WTC11 (cell line): ENCODE results near the gene KIF21B. TPM values are rescaled to one million over a fixed set of nuclear protein-coding genes. Genes with fewer than 3 reads are reported as not detected.

Experiments used
- ATAC-seq: fragments of 200-7000 bp; cut with Tn5 transposase; 2 replicates; pipeline ENCODE4 v1.10.0; 2021; ENCODE audit warnings: mild to moderate bottlenecking, moderate library complexity
- CTCF ChIA-PET: fragments of 300-600 bp; sonication (Branson Sonifier 250); formaldehyde crosslinking; loops from one replicate; lab custom pipeline; 2021; ENCODE audit warnings: antibody characterized with exemption; lab: Charles Lee
- POLR2A ChIA-PET: fragments of 350-600 bp; sonication (Branson Sonifier 250); formaldehyde crosslinking; loops from one replicate; lab custom pipeline; 2021; ENCODE audit warnings: antibody characterized with exemption; lab: Charles Lee
- DNase-seq: peaks from one replicate; pipeline ENCODE4 v3.0.0; 2021; ENCODE audit warnings: low spot score
- H3K27ac Mint-ChIP-seq: 2 replicates; pipeline ENCODE4 v1.8.0; 2021; ENCODE audit warnings: mixed read lengths
- H3K27me3 Mint-ChIP-seq: 2 replicates; pipeline ENCODE4 v1.8.0; 2021; ENCODE audit warnings: low read depth, mild to moderate bottlenecking, moderate library complexity, mixed read lengths
- H3K36me3 Mint-ChIP-seq: 2 replicates; pipeline ENCODE4 v1.8.0; 2021; ENCODE audit warnings: mixed read lengths
- H3K4me1 Mint-ChIP-seq: 2 replicates; pipeline ENCODE4 v1.8.0; 2022; ENCODE audit warnings: mixed read lengths
- H3K4me3 Mint-ChIP-seq: 2 replicates; pipeline ENCODE4 v1.8.0; 2021; ENCODE audit warnings: mild to moderate bottlenecking, moderate library complexity, mixed read lengths
- H3K9me3 Mint-ChIP-seq: 2 replicates; pipeline ENCODE4 v1.8.0; 2021; ENCODE audit warnings: mixed read lengths
- CREB1 ChIP-seq: sonication (generic); formaldehyde crosslinking; IDR thresholded peaks from 2 replicates; pipeline ENCODE4 v1.8.0; 2023; ENCODE audit warnings: mild to moderate bottlenecking, missing genetic modification reagents
- E2F4 ChIP-seq: sonication (generic); formaldehyde crosslinking; IDR thresholded peaks from 2 replicates; pipeline ENCODE4 v1.8.1; 2022; ENCODE audit warnings: low read depth, mild to moderate bottlenecking, moderate library complexity, missing genetic modification reagents, borderline replicate concordance
- ETV6 ChIP-seq: sonication (generic); formaldehyde crosslinking; IDR thresholded peaks from 2 replicates; pipeline ENCODE4 v1.8.1; 2022; ENCODE audit warnings: mild to moderate bottlenecking, missing genetic modification reagents
- FOXP4 ChIP-seq: sonication (generic); formaldehyde crosslinking; IDR thresholded peaks from 2 replicates; pipeline ENCODE4 v1.8.0; 2022; ENCODE audit warnings: mild to moderate bottlenecking, missing genetic modification reagents
- JAZF1 ChIP-seq: fragments of 250-450 bp; sonication (Bioruptor Pico); IDR thresholded peaks from 2 replicates; pipeline ENCODE4 v1.9.0; 2021; ENCODE audit warnings: moderate library complexity, mild to moderate bottlenecking, inconsistent platforms
- KAT7 ChIP-seq: sonication (generic); formaldehyde crosslinking; IDR thresholded peaks from 2 replicates; pipeline ENCODE4 v1.8.1; 2023; ENCODE audit warnings: missing genetic modification reagents, mild to moderate bottlenecking, borderline replicate concordance
- NR1H2 ChIP-seq: sonication (generic); formaldehyde crosslinking; IDR thresholded peaks from 2 replicates; pipeline ENCODE4 v1.9.0; 2021; ENCODE audit warnings: mild to moderate bottlenecking, moderate library complexity, missing genetic modification reagents
- PRDM15 ChIP-seq: sonication (generic); formaldehyde crosslinking; IDR thresholded peaks from 2 replicates; pipeline ENCODE4 v1.8.0; 2022; ENCODE audit warnings: missing genetic modification reagents
- PREB ChIP-seq: sonication (generic); formaldehyde crosslinking; IDR thresholded peaks from 2 replicates; pipeline ENCODE4 v1.8.1; 2022; ENCODE audit warnings: mild to moderate bottlenecking, missing genetic modification reagents, moderate library complexity, borderline replicate concordance
- TEAD1 ChIP-seq: sonication (generic); formaldehyde crosslinking; IDR thresholded peaks from 2 replicates; pipeline ENCODE4 v1.8.0; 2022; ENCODE audit warnings: mild to moderate bottlenecking, missing genetic modification reagents
- USF1 ChIP-seq: sonication (generic); formaldehyde crosslinking; IDR thresholded peaks from 2 replicates; pipeline ENCODE4 v1.8.0; 2022; ENCODE audit warnings: mild to moderate bottlenecking, missing genetic modification reagents
- ZMAT4 ChIP-seq: fragments of 250-450 bp; sonication (Bioruptor Pico); IDR thresholded peaks from 2 replicates; pipeline ENCODE4 v1.9.0; 2021; ENCODE audit warnings: mild to moderate bottlenecking
- ZNF281 ChIP-seq: sonication (generic); formaldehyde crosslinking; IDR thresholded peaks from 2 replicates; pipeline ENCODE4 v1.8.0; 2023; ENCODE audit warnings: mild to moderate bottlenecking, missing genetic modification reagents
- ZSCAN18 ChIP-seq: fragments of 250-450 bp; sonication (Bioruptor Pico); IDR thresholded peaks from 2 replicates; pipeline ENCODE4 v2.1.2; 2022; ENCODE audit warnings: mild to moderate bottlenecking, moderate library complexity
- total RNA-seq: library from RNA; stranded (reverse); gene quantifications from 3 replicates; pipeline ENCODE4 v1.2.3, GENCODE V29; 2021

The KIF21B gene
- total RNA-seq, 1 experiment from 2014 or later = 19.4 TPM

- ChIA-PET POLR2A (no interaction called here), CTCF (interaction anchor here (0.7 to 3.8 kb wide), 7 partner anchors 9 to 40 kb away, joined by 3 to 23 read pairs (median 10); no protein-coding TSS in a partner anchor)
- H3K9me3 Mint-ChIP-seq = no peaks in the 10 kb centered on the region
- ATAC-seq (no peak), DNase-seq (no peak)
- no peaks in the 10 kb centered on the region for H3K36me3 Mint-ChIP-seq
- TF ChIP-seq TEAD1 (CRISPR knock-in tag) (no peak), ZNF281 (CRISPR knock-in tag) (no peak), KAT7 (no peak), NR1H2 (no peak), PREB (CRISPR knock-in tag) (no peak), USF1 (CRISPR knock-in tag) (no peak), PRDM15 (CRISPR knock-in tag) (no peak), FOXP4 (CRISPR knock-in tag) (no peak), ETV6 (CRISPR knock-in tag) (no peak), CREB1 (CRISPR knock-in tag) (no peak), E2F4 (CRISPR knock-in tag) (no peak), JAZF1 (CRISPR knock-in tag) (no peak), ZSCAN18 (CRISPR knock-in tag) (no peak), ZMAT4 (CRISPR knock-in tag) (no peak)
- peaks cover 25% of the 10 kb centered on the region for H3K4me1 Mint-ChIP-seq
- H3K4me3 Mint-ChIP-seq = no peak overlapping the region
- H3K27me3 Mint-ChIP-seq = no peaks in the 10 kb centered on the region
- no peak overlapping the region for H3K27ac Mint-ChIP-seq
These were observed 11.9 kb downstream of the KIF21B start for GRCh38 chr1:201011616-201012015.
